OCI-LY7 (cell line): ENCODE data around the gene KCNJ8. TPM values are rescaled to one million over a fixed set of nuclear protein-coding genes. Genes with fewer than 3 reads are reported as not detected.
"Not testable (repeated sequence)": the region's sequence is repeated elsewhere in the genome, so short reads cannot be mapped to it uniquely, and the experiment has no call there.

ENCODE experiments used
- BruUV-seq: library from RNA; stranded (reverse); fragments of 400-500 nt; replicated peaks from 2 replicates; lab custom pipeline; 2021; lab: Mats Ljungman, UMichigan
- CTCF ChIA-PET: fragments of 300-600 bp; sonication (Branson Sonifier 250); formaldehyde crosslinking; loops from one replicate; lab custom pipeline; 2022; ENCODE audit warnings: antibody characterized with exemption; ENCODE audit not compliant: unreplicated experiment; lab: Charles Lee
- POLR2A ChIA-PET: fragments of 300-600 bp; sonication (Branson Sonifier 250); formaldehyde crosslinking; loops from one replicate; lab custom pipeline; 2022; ENCODE audit warnings: antibody characterized with exemption; lab: Charles Lee
- DNase-seq: peaks from one replicate; pipeline ENCODE4 v3.0.0-alpha.2; 2015; ENCODE audit warnings: low spot score
- H2AFZ ChIP-seq: fragments of 200-600 bp; sonication (generic), shearing (Covaris generic); 2 replicates; pipeline ENCODE4 v1.6.1; 2014; ENCODE audit warnings: mild to moderate bottlenecking, antibody characterized with exemption, low read length, moderate library complexity
- H3K27ac ChIP-seq: fragments of 200-600 bp; sonication (generic); 2 replicates; pipeline ENCODE4 v1.5.1; 2014; ENCODE audit warnings: mixed run types, low read depth, mild to moderate bottlenecking, moderate library complexity, low read length, inconsistent platforms; ENCODE audit not compliant: poor library complexity, severe bottlenecking
- H3K36me3 ChIP-seq: fragments of 200-600 bp; sonication (generic); 2 replicates; pipeline ENCODE4 v1.6.1; 2014; ENCODE audit warnings: mild to moderate bottlenecking, antibody characterized with exemption, low read length, moderate library complexity, mixed read lengths; ENCODE audit not compliant: insufficient read depth
- H3K4me1 ChIP-seq: fragments of 200-600 bp; sonication (generic); 2 replicates; pipeline ENCODE4 v1.5.1; 2014; ENCODE audit warnings: mild to moderate bottlenecking, low read length; ENCODE audit not compliant: insufficient read depth, poor library complexity, severe bottlenecking
- H3K4me2 ChIP-seq: fragments of 200-600 bp; sonication (generic); 2 replicates; pipeline ENCODE4 v1.6.1; 2014; ENCODE audit warnings: mild to moderate bottlenecking, low read length
- H3K4me3 ChIP-seq: fragments of 200-600 bp; sonication (generic); 2 replicates; pipeline ENCODE4 v1.5.1; 2014; ENCODE audit warnings: mild to moderate bottlenecking, low read depth, low read length; ENCODE audit not compliant: poor library complexity, severe bottlenecking
- H3K79me2 ChIP-seq: fragments of 200-600 bp; sonication (generic); 2 replicates; pipeline ENCODE4 v1.6.1; 2016; ENCODE audit warnings: low read depth, mild to moderate bottlenecking, low read length, moderate library complexity, mixed read lengths; ENCODE audit not compliant: insufficient read depth
- H3K9me2 ChIP-seq: fragments of 200-600 bp; sonication (generic); 2 replicates; pipeline ENCODE4 v1.6.1; 2016; ENCODE audit warnings: mild to moderate bottlenecking, low read length, mixed read lengths; ENCODE audit not compliant: insufficient read depth
- H3K9me3 ChIP-seq: fragments of 200-600 bp; sonication (generic); 2 replicates; pipeline ENCODE4 v1.6.1; 2014; ENCODE audit warnings: mild to moderate bottlenecking, mixed run types, low read length, mixed read lengths
- H4K20me1 ChIP-seq: fragments of 200-600 bp; sonication (generic); 2 replicates; pipeline ENCODE4 v1.6.1; 2014; ENCODE audit warnings: mild to moderate bottlenecking, antibody characterized with exemption, low read length, moderate library complexity, mixed read lengths; ENCODE audit not compliant: insufficient read depth
- CTCF ChIP-seq: fragments of 200-600 bp; sonication (generic); conservative IDR thresholded peaks from 2 replicates; pipeline ENCODE4 v1.5.1; 2014; ENCODE audit warnings: mild to moderate bottlenecking, antibody characterized with exemption, low read length, moderate library complexity, mixed read lengths
- EZH2phosphoT487 ChIP-seq: fragments of 200-600 bp; sonication (generic); IDR thresholded peaks from 2 replicates; pipeline ENCODE4 v1.6.1; 2018; ENCODE audit warnings: low read depth, borderline replicate concordance, mild to moderate bottlenecking, mixed run types, antibody characterized with exemption, low read length, moderate library complexity, mixed read lengths
- intact Hi-C: fragments of 100-400 bp; cut with micrococcal nuclease; formaldehyde crosslinking; loops from one replicate; pipeline ENCODE4 v1.10.0; 2022; ENCODE audit not compliant: unreplicated experiment
- total RNA-seq, 2 experiments: library from RNA; depleted of rRNA in 1 of 2; stranded (reverse); fragments of >200 nt in 1 of 2; shearing (Covaris generic) in 1 of 2; gene quantifications; 2 replicates each; pipeline ENCODE4 v1.2.3, GENCODE V29; 2014 to 2022

The KCNJ8 gene
- total RNA-seq, 2 experiments from 2014 or later: not detected

GRCh38 chr12:21813125-21813524 is 38.6 kb upstream of the KCNJ8 start:
- DNase-seq: no peak
- BruUV-seq: no TSS peak
- no peak overlapping the region for H3K4me2 ChIP-seq
- ChIA-PET POLR2A (no interaction called here), CTCF (no interaction called here)
- no peak for TF ChIP-seq CTCF
- TF ChIP-seq EZH2phosphoT487: no peak
- intact Hi-C loops: no loop called here
- H3K36me3 ChIP-seq: no peaks in the 10 kb centered on the region
- H4K20me1 ChIP-seq: no peaks in the 10 kb centered on the region
- H2AFZ ChIP-seq: no peak overlapping the region
- H3K27ac ChIP-seq: no peak overlapping the region
- H3K79me2 ChIP-seq: no peaks in the 10 kb centered on the region
- no peaks in the 10 kb centered on the region for H3K9me2 ChIP-seq
- no peak overlapping the region for H3K4me3 ChIP-seq
- H3K4me1 ChIP-seq: no peaks in the 10 kb centered on the region
- no peaks in the 10 kb centered on the region for H3K9me3 ChIP-seq

GRCh38 chr12:21812340-21812739 is 37.8 kb upstream of the KCNJ8 start:
- H3K27ac ChIP-seq, intact Hi-C loops, DNase-seq, H3K4me1 ChIP-seq, BruUV-seq, H3K36me3 ChIP-seq, H3K4me3 ChIP-seq, H3K79me2 ChIP-seq, H3K9me3 ChIP-seq, H3K4me2 ChIP-seq, H3K9me2 ChIP-seq, POLR2A ChIA-PET, H4K20me1 ChIP-seq, H2AFZ ChIP-seq, CTCF ChIA-PET: not testable (repeated sequence)

GRCh38 chr12:21809100-21809499 is 34.6 kb upstream of the KCNJ8 start:
- Histone ChIP-seq H3K79me2 (no peaks in the 10 kb centered on the region), H3K4me2 (no peak overlapping the region), H3K4me3 (no peak overlapping the region), H3K9me3 (no peaks in the 10 kb centered on the region), H3K27ac (no peak overlapping the region), H3K4me1 (no peaks in the 10 kb centered on the region), H2AFZ (no peak overlapping the region), H3K9me2 (no peaks in the 10 kb centered on the region), H4K20me1 (no peaks in the 10 kb centered on the region), H3K36me3 (no peaks in the 10 kb centered on the region)
- POLR2A ChIA-PET: no interaction called here
- no TSS peak for BruUV-seq
- DNase-seq: no peak
- intact Hi-C loops: no loop called here
- CTCF ChIA-PET: no interaction called here
- TF ChIP-seq CTCF (no peak), EZH2phosphoT487 (no peak)
